Neutrophil (primary cell): Measurements from ENCODE around the gene UVRAG.

Source experiments
- H3K27ac ChIP-seq: fragments of 200-600 bp; sonication (generic); 2 replicates; pipeline ENCODE4 v1.5.1; 2016; ENCODE audit warnings: mild to moderate bottlenecking, moderate library complexity
- H3K27me3 ChIP-seq: fragments of 200-600 bp; sonication (generic); 2 replicates; pipeline ENCODE4 v1.6.0; 2016; ENCODE audit warnings: mild to moderate bottlenecking
- H3K36me3 ChIP-seq: fragments of 200-600 bp; sonication (generic); 2 replicates; pipeline ENCODE4 v1.5.1; 2017
- H3K4me1 ChIP-seq, 2 experiments: fragments of 200-600 bp in 1 of 2; sonication (generic) in 1 of 2; 1 replicate in 1 of 2; 2 replicates in 1 of 2; pipeline versions ENCODE4 v1.5.1 to v1.6.1; 2013 to 2016; ENCODE audit warnings: low read depth in 1 of 2, low read length in 1 of 2, mild to moderate bottlenecking in 1 of 2, moderate library complexity in 1 of 2; ENCODE audit not compliant: control insufficient read depth in 1 of 2, insufficient read depth in 1 of 2
- H3K4me3 ChIP-seq, 2 experiments: fragments of 200-600 bp in 1 of 2; sonication (generic) in 1 of 2; 1 replicate in 1 of 2; 2 replicates in 1 of 2; pipeline ENCODE4 v1.5.1; 2013 to 2016; ENCODE audit warnings: low read depth in 1 of 2, low read length in 1 of 2, mild to moderate bottlenecking in 1 of 2, moderate library complexity in 1 of 2
- H3K9me3 ChIP-seq: fragments of 200-600 bp; sonication (generic); 2 replicates; pipeline ENCODE4 v1.5.1; 2016
- CTCF ChIP-seq: fragments of 200-600 bp; sonication (generic); IDR thresholded peaks from 2 replicates; pipeline ENCODE4 v1.5.1; 2016; ENCODE audit warnings: antibody characterized with exemption

The UVRAG gene

DNA sequence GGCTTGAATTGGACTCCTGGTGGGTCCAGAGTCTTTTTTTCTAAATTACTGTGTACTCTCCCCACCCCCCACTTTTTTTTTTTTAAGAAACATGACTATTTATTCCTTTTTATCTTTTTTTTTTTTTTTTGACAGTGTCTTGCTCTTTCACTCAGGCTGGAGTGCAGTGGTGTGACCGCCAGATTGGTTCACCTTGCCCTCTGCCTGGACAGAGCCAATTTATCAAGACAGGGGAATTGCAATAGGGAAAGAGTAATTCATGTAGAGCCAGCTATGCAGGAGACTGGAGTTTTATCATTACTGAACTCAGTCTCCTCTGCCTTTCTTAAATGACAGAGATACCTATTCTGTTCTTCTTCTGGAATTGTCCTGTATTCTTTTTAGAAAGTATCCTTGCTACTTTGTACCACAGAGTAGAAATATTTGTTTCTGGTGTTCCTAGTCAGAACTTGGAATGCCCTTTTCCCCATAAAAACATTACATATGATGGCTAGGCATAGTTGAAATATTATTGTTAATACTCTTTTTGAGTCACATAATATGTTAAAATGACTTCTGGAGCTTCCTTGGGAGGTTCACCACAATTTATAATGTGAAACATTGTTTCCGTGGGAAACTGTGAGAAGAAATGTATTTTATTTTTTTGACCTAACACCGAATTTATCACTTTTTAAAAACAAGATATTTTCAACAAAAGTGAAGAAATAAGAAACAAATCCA, 95.6 kb downstream of the UVRAG start:
- Histone ChIP-seq H3K4me3 (no peak overlapping the region), H3K27ac (no peak overlapping the region), H3K27me3 (no peaks in the 10 kb centered on the region), H3K9me3 (no peaks in the 10 kb centered on the region), H3K4me1 (peaks cover 14 to 16% of the 10 kb centered on the region in 2 experiments), H3K36me3 (peaks cover 12% of the 10 kb centered on the region)
- no peak for TF ChIP-seq CTCF

DNA sequence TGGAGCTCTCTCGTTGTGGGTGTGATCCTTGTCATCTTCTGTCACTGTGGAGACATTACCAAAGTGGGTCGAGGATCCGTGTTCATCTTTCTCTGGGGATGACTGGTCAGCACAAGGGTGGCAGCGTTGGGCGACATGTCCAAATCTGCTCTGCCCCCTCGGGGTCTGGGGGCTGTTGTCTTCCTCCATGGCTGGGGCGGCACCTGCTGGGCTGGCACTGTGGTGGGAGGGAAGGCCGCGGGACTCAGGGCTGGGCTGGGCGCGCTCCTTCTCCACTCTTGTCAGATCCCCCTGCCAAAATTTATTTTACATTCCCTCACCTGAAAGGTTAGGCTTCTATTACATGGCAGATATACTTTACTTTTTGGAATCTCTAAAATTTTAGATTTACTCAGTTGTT, 96.4 kb downstream of the UVRAG start:
- Histone ChIP-seq H3K4me3 (no peak overlapping the region), H3K9me3 (no peaks in the 10 kb centered on the region), H3K27me3 (no peaks in the 10 kb centered on the region), H3K4me1 (peaks cover 14 to 16% of the 10 kb centered on the region in 2 experiments), H3K36me3 (peaks cover 12% of the 10 kb centered on the region), H3K27ac (no peak overlapping the region)
- TF ChIP-seq CTCF = no peak

GRCh38 chr11:75913984-75914383, 99.0 kb downstream of the UVRAG start:
- no peak overlapping the region for H3K27ac ChIP-seq
- H3K36me3 ChIP-seq = peaks cover 12% of the 10 kb centered on the region
- no peak for TF ChIP-seq CTCF
- H3K27me3 ChIP-seq = no peaks in the 10 kb centered on the region
- H3K4me3 ChIP-seq = no peak overlapping the region
- H3K4me1 ChIP-seq = no peaks in the 10 kb centered on the region
- no peaks in the 10 kb centered on the region for H3K9me3 ChIP-seq

DNA sequence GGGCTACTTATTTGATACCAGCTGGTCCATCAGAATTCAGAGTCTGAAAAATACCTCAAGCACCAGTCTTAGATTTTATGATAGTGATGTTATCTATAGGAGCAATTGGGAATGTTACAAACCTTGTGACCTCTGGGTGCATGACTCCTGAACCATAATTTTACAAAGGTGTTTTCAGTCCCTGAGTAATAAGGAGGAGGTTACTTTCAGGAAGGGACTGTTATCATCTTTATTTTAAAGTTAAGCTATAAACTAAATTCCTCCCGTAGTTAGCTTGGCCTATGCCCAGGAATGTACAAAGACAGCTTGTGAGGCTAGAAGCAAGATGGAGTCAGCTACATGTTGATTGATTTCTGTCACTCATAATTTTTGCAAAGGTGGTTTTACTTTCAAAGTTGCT, 101.9 kb downstream of the UVRAG start:
- no peaks in the 10 kb centered on the region for H3K27me3 ChIP-seq
- H3K9me3 ChIP-seq = no peaks in the 10 kb centered on the region
- H3K4me3 ChIP-seq = no peak overlapping the region
- H3K27ac ChIP-seq = no peak overlapping the region
- H3K36me3 ChIP-seq = peaks cover 12% of the 10 kb centered on the region
- no peak for TF ChIP-seq CTCF
- H3K4me1 ChIP-seq = no peaks in the 10 kb centered on the region

DNA sequence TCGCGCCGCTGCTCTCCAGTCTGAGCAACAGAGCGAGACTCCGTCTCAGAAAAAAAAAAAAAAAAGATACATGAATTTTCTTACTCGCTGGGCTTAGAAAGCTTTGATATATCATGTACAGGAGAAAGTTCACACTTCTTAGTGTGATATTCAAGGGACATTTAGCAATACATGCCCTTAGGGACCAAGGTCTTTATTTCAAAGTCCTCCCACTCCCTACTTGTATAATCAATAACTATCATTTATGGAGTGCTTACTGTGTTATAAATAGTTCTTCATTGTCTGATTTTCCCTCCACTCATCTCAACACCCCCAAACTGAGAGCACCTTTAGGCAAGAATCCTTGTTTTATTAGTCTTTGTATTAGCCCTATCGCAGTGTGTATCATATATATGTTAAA, 103.3 kb downstream of the UVRAG start:
- Histone ChIP-seq H3K4me1 (no peaks in the 10 kb centered on the region), H3K36me3 (peaks cover 6% of the 10 kb centered on the region), H3K27ac (no peak overlapping the region), H3K4me3 (no peak overlapping the region), H3K9me3 (no peaks in the 10 kb centered on the region), H3K27me3 (no peaks in the 10 kb centered on the region)
- TF ChIP-seq CTCF = no peak
